B cell (primary cell): ENCODE data around the gene GLIS2. TPM values are rescaled to one million over a fixed set of nuclear protein-coding genes. Genes with fewer than 3 reads are reported as not detected.

Experiments
- ATAC-seq: fragments of 200-7000 bp; cut with Tn5 transposase; one replicate; pipeline ENCODE4 v1.10.0; 2021; ENCODE audit warnings: low read depth, mild to moderate bottlenecking, moderate number of reproducible peaks, moderate library complexity
- CTCF ChIA-PET: fragments of 350-600 bp; sonication (Branson Sonifier 250); formaldehyde crosslinking; loops from one replicate; lab custom pipeline; 2021; ENCODE audit warnings: antibody characterized with exemption, inconsistent platforms; lab: Charles Lee
- POLR2A ChIA-PET: fragments of 350-600 bp; sonication (Branson Sonifier 250); formaldehyde crosslinking; loops from one replicate; lab custom pipeline; 2021; ENCODE audit warnings: antibody characterized with exemption; lab: Charles Lee
- DNase-seq: peaks from one replicate; pipeline ENCODE4 v3.0.0; 2013
- H2AFZ ChIP-seq: 2 replicates; pipeline ENCODE4 v1.6.1; 2012; ENCODE audit warnings: mild to moderate bottlenecking, low read depth, low read length; ENCODE audit not compliant: insufficient read depth, poor library complexity, severe bottlenecking
- H3K27ac ChIP-seq, 2 donors: 1 replicate in 1 of 2; 2 replicates in 1 of 2; pipeline ENCODE4 v1.5.1; 2012 to 2013; ENCODE audit warnings: low read length in 2 of 2, mild to moderate bottlenecking in 2 of 2, moderate library complexity in 1 of 2
- H3K27me3 ChIP-seq, 4 experiments: fragments of 200-600 bp in 1 of 4; sonication (generic) in 1 of 4; replicated peaks in 1 of 4; 1 replicate in 2 of 4; 2 replicates in 2 of 4; pipeline versions ENCODE4 v1.6.1 to v1.7.0; 2013 to 2016; ENCODE audit warnings: low read length in 3 of 4, mild to moderate bottlenecking in 2 of 4, mixed read lengths in 1 of 4, moderate library complexity in 1 of 4; ENCODE audit not compliant: insufficient read depth in 4 of 4, control insufficient read depth in 3 of 4; ENCODE audit errors: control extremely low read depth in 1 of 4
- H3K36me3 ChIP-seq, 2 experiments: replicated peaks in 1 of 2; 1 replicate in 1 of 2; 2 replicates in 1 of 2; pipeline versions ENCODE4 v1.6.1 to v1.7.1; 2013; ENCODE audit warnings: low read length in 1 of 2; ENCODE audit not compliant: insufficient read depth in 2 of 2, control insufficient read depth in 1 of 2; ENCODE audit errors: control extremely low read depth in 1 of 2, extremely low read depth in 1 of 2
- H3K4me1 ChIP-seq, 2 donors: fragments of 200-600 bp in 1 of 2; sonication (generic) in 1 of 2; 1 replicate in 1 of 2; 2 replicates in 1 of 2; pipeline versions ENCODE4 v1.5.1 to v1.6.1; 2013 to 2017; ENCODE audit warnings: low read length in 2 of 2; ENCODE audit not compliant: control insufficient read depth in 2 of 2, insufficient read depth in 2 of 2
- H3K4me2 ChIP-seq: replicated peaks from 2 replicates; pipeline ENCODE3; 2012; ENCODE audit warnings: mild to moderate bottlenecking, low read depth, low read length; ENCODE audit not compliant: poor library complexity, severe bottlenecking
- H3K4me3 ChIP-seq, 5 experiments: fragments of 200-600 bp in 1 of 5; sonication (generic) in 1 of 5; 1 replicate in 3 of 5; 2 replicates in 2 of 5; pipeline versions ENCODE4 v1.5.1 to v1.7.0; 2011 to 2016; ENCODE audit warnings: low read length in 4 of 5, mild to moderate bottlenecking in 4 of 5, low read depth in 2 of 5, control low read depth in 1 of 5, moderate library complexity in 1 of 5; ENCODE audit not compliant: insufficient read depth in 1 of 5; ENCODE audit errors: control extremely low read depth in 1 of 5, extremely low read depth in 1 of 5
- H3K79me2 ChIP-seq: fragments of 200-600 bp; sonication (generic); one replicate; pipeline ENCODE4 v1.6.0; 2016; ENCODE audit warnings: low read length; ENCODE audit not compliant: control insufficient read depth, insufficient read depth
- H3K9ac ChIP-seq: fragments of 200-600 bp; sonication (generic); 2 replicates; pipeline ENCODE4 v1.6.1; 2017; ENCODE audit warnings: mild to moderate bottlenecking, low read length, moderate library complexity
- H3K9me3 ChIP-seq, 3 donors: one replicate each; pipeline versions ENCODE4 v1.6.1 to v1.7.1; 2013; ENCODE audit warnings: low read length in 2 of 3; ENCODE audit not compliant: control insufficient read depth in 2 of 3, insufficient read depth in 1 of 3; ENCODE audit errors: control extremely low read depth in 1 of 3
- H4K20me1 ChIP-seq: 2 replicates; pipeline ENCODE4 v1.6.0; 2012; ENCODE audit warnings: mild to moderate bottlenecking, low read length; ENCODE audit not compliant: insufficient read depth, control insufficient read depth, poor library complexity, severe bottlenecking
- H3K27ac Mint-ChIP-seq: one replicate; pipeline ENCODE4 v1.8.0; 2021; ENCODE audit warnings: mixed read lengths
- H3K27me3 Mint-ChIP-seq: one replicate; pipeline ENCODE4 v1.8.0; 2021; ENCODE audit warnings: mixed read lengths
- H3K4me1 Mint-ChIP-seq: one replicate; pipeline ENCODE4 v1.8.0; 2021; ENCODE audit warnings: mixed read lengths
- H3K4me3 Mint-ChIP-seq: one replicate; pipeline ENCODE4 v1.8.0; 2021; ENCODE audit warnings: mixed read lengths
- H3K9me3 Mint-ChIP-seq: one replicate; pipeline ENCODE4 v1.8.0; 2022; ENCODE audit warnings: mixed read lengths; ENCODE audit not compliant: insufficient read depth
- EZH2 ChIP-seq: IDR thresholded peaks from 2 replicates; pipeline ENCODE4 v1.6.1; 2012; ENCODE audit warnings: borderline replicate concordance, low read depth, mild to moderate bottlenecking, moderate library complexity, low read length; ENCODE audit not compliant: insufficient read depth, poor library complexity, severe bottlenecking
- WGBS: methylation state at CpG from one replicate; pipeline ENCODE4 v1.1.5; 2013; ENCODE audit warnings: missing lambda C conversion rate; ENCODE audit not compliant: insufficient coverage; 5-methylcytosine and 5-hydroxymethylcytosine counted together
- intact Hi-C: fragments of 100-400 bp; cut with micrococcal nuclease; formaldehyde crosslinking; loops from one replicate; pipeline ENCODE4 v1.10.0; 2022
- polyA plus RNA-seq: library from polyadenylated mRNA; depleted of rRNA; stranded (reverse); fragments of >200 nt; gene quantifications from 2 replicates; pipeline ENCODE4 v1.2.3, GENCODE V29; 2012
- total RNA-seq, 2 donors: library from RNA; stranded (reverse); fragments of 120-200 nt in 1 of 2; gene quantifications; 1 replicate in 1 of 2; 2 replicates in 1 of 2; pipeline versions ENCODE4 v1.2.3 to v1.2.4, GENCODE V29; 2013 to 2022
- TF ChIP-seq, protein P1 (sequence below): fragments of 200-600 bp; IDR thresholded peaks from one replicate; pipeline ENCODE4 v1.8.0; 2022; ENCODE audit warnings: antibody characterized with exemption, mild to moderate bottlenecking

GLIS2 gene
- total and polyA plus RNA-seq, 2 donors (not counting 1 experiment from before 2014, with no cell fraction given): not detected

GRCh38 chr16:4273858-4274311 lies 42.0 kb upstream of the GLIS2 start:
- H3K4me1 ChIP-seq: peaks cover 7 to 13% of the 10 kb centered on the region in 2 donors
- peak overlapping the region; percentile 93 for H3K4me3 Mint-ChIP-seq
- peak overlapping the region; percentile 95 for H3K9ac ChIP-seq
- peaks cover 6% of the 10 kb centered on the region for H3K4me1 Mint-ChIP-seq
- peaks cover 27% of the 10 kb centered on the region for H3K79me2 ChIP-seq
- H3K4me2 ChIP-seq: peak overlapping the region; percentile 98
- H3K27me3 ChIP-seq: no peaks in the 10 kb centered on the region
- intact Hi-C loops: loop anchor here (1.0 to 10.0 kb wide), 9 partner anchors 33 to 817 kb away; partner anchors contain the start of genes ADCY9, ANKS3, CORO7 and DNAAF8
- POLR2A ChIA-PET: interaction anchor here (0.6 to 1.5 kb wide), 3 partner anchors 20 to 383 kb away, joined by 3 to 26 read pairs (median 6); partner anchors contain the start of gene UBALD1
- H3K9me3 Mint-ChIP-seq: no peaks in the 10 kb centered on the region
- ATAC-seq (no peak), DNase-seq (peak; percentile 65)
- H3K27ac ChIP-seq: peak overlapping the region in 1 of 2 donors; percentile 45
- H3K27ac Mint-ChIP-seq: peak overlapping the region; percentile 80
- peak overlapping the region; percentile 7 to 99 (median 92) for H3K4me3 ChIP-seq
- CTCF ChIA-PET: interaction anchor here (1.0 to 6.4 kb wide), 8 partner anchors 20 to 231 kb away, joined by 3 to 97 read pairs (median 6); no protein-coding TSS in a partner anchor
- peak overlapping the region; percentile 95 for H2AFZ ChIP-seq
- H3K9me3 ChIP-seq: no peaks in the 10 kb centered on the region
- under 1% methylated on average over 17 of the region's 25 CpGs for WGBS
- no peaks in the 10 kb centered on the region for H3K36me3 ChIP-seq
- H3K27me3 Mint-ChIP-seq: no peaks in the 10 kb centered on the region
- TF ChIP-seq, protein P1, sequence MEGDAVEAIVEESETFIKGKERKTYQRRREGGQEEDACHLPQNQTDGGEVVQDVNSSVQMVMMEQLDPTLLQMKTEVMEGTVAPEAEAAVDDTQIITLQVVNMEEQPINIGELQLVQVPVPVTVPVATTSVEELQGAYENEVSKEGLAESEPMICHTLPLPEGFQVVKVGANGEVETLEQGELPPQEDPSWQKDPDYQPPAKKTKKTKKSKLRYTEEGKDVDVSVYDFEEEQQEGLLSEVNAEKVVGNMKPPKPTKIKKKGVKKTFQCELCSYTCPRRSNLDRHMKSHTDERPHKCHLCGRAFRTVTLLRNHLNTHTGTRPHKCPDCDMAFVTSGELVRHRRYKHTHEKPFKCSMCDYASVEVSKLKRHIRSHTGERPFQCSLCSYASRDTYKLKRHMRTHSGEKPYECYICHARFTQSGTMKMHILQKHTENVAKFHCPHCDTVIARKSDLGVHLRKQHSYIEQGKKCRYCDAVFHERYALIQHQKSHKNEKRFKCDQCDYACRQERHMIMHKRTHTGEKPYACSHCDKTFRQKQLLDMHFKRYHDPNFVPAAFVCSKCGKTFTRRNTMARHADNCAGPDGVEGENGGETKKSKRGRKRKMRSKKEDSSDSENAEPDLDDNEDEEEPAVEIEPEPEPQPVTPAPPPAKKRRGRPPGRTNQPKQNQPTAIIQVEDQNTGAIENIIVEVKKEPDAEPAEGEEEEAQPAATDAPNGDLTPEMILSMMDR: no peak
- TF ChIP-seq EZH2: no peak
- peaks cover 22% of the 10 kb centered on the region for H4K20me1 ChIP-seq

DNA sequence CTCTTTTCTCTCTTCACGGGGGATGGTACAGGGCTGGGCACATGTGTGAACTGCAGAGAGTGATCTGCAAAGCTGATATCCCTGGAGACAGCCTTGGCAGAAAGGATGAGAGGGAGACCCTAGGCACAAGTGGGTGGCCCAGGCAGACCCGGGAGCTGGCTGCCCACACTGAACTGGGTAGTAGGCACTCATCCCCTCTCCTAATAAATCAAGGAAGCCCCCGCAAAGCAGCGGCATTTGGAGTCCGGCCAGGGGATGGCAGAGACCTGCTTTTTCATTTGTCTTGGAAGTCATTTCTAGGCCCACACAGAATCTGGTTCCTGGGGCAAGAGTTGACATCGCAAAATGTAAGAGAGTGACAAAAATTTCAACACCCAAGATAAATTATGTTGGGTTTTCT lies 40.0 kb upstream of the GLIS2 start:
- CTCF ChIA-PET: no interaction called here
- WGBS: 98% methylated on average over 4 of the region's 6 CpGs
- H3K27ac Mint-ChIP-seq: no peak overlapping the region

More for the DNA sequence above, 40.0 kb upstream of the GLIS2 start:
- peaks cover 4% of the 10 kb centered on the region for H3K4me1 Mint-ChIP-seq
- TF ChIP-seq, protein P1: no peak
- ATAC-seq: no peak
- H3K9me3 Mint-ChIP-seq: peaks cover 2% of the 10 kb centered on the region
- H3K27me3 Mint-ChIP-seq: no peaks in the 10 kb centered on the region
- no peak for DNase-seq
- Histone ChIP-seq H3K4me2 (no peak overlapping the region), H3K27ac (no peak overlapping the region), H3K79me2 (peaks cover 8% of the 10 kb centered on the region), H2AFZ (no peak overlapping the region), H3K9ac (no peak overlapping the region), H3K27me3 (no peaks in the 10 kb centered on the region), H3K4me3 (no peak overlapping the region), H3K9me3 (no peaks in the 10 kb centered on the region), H3K36me3 (no peaks in the 10 kb centered on the region), H4K20me1 (peaks cover 8% of the 10 kb centered on the region), H3K4me1 (peaks cover 2 to 10% of the 10 kb centered on the region in 2 donors)
- POLR2A ChIA-PET: interaction anchor here (0.6 kb wide), 1 partner anchor 30 kb away, joined by 3 read pairs; no protein-coding TSS in a partner anchor
- intact Hi-C loops: loop anchor here (10.0 kb wide), 1 partner anchor 349 kb away; the partner anchor contains the start of gene MGRN1
- no peak overlapping the region for H3K4me3 Mint-ChIP-seq
